ENCODE data around the gene MARCO. TPM values are rescaled to one million over a fixed set of nuclear protein-coding genes. Genes with fewer than 3 reads are reported as not detected.
A peak's percentile ranks its signal among the peaks of the same experiment; 100 is the strongest.
"Not testable (repeated sequence)": the region's sequence is repeated elsewhere in the genome, so short reads cannot be mapped to it uniquely, and the experiment has no call there.

Gene MARCO
- total RNA-seq, 2 donors from 2014 or later = not detected

- H3K36me3 Mint-ChIP-seq (ENCODE audit: insufficient read depth in 2 of 2) = no peaks in the 10 kb centered on the region
- no peaks in the 10 kb centered on the region for H3K4me1 Mint-ChIP-seq (ENCODE audit: low read depth)
- DNase-seq (no peak), ATAC-seq (replicated peaks in 1 of 2) (no peak)
- H3K27me3 Mint-ChIP-seq (ENCODE audit: low read depth) = peaks cover 15% of the 10 kb centered on the region
- no peak overlapping the region for H3K4me3 Mint-ChIP-seq
- no peaks in the 10 kb centered on the region for H3K9me3 Mint-ChIP-seq
- no peak overlapping the region for H3K27ac Mint-ChIP-seq
These were observed 2.0 kb upstream of the MARCO start for GRCh38 chr2:118939994-118940393.

DNA sequence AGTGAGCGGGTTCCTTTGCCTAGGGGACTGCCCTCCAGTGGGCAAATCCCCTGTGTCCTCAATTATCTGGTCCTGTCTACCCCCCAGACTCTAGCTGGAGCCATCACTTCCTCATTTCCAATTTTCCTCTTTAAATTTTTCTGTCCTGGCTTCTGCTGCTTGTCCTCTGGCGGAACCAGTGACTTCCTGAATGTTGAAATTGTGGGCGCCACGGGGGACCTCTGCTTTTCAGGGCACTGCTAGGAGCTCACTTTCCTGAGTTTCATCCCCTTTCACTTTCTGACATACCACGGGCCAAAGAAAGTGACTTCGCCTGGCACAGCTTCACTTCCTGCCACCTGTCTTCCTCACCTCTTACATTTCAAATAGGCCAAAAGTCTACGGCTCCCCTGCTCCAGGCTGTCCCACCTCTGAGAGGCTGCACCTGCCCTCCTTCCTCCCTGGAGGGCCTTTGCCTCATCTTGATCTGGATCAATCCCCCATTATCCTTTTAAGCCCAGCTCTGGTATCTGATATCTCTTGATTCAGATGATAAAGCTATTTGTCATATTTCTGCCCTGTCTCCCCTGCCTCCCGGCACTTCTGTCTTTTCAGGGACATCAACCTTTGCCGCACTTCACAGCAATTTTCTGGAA, 1.4 kb upstream of the MARCO start:
- Mint-ChIP-seq H3K4me1 (ENCODE audit: low read depth) (no peaks in the 10 kb centered on the region), H3K36me3 (ENCODE audit: insufficient read depth in 2 of 2) (no peaks in the 10 kb centered on the region), H3K9me3 (no peaks in the 10 kb centered on the region), H3K27ac (no peak overlapping the region), H3K4me3 (peak overlapping the region in 1 of 2 donors; percentile 23), H3K27me3 (ENCODE audit: low read depth) (peaks cover 15% of the 10 kb centered on the region)
- ATAC-seq (replicated peaks in 1 of 2) = no peak
- no peak for DNase-seq

GRCh38 chr2:118943286-118943685, 1.3 kb downstream of the MARCO start:
- Mint-ChIP-seq H3K36me3 (ENCODE audit: insufficient read depth in 2 of 2) (no peaks in the 10 kb centered on the region), H3K27ac (no peak overlapping the region), H3K9me3 (no peaks in the 10 kb centered on the region), H3K4me3 (no peak overlapping the region), H3K4me1 (ENCODE audit: low read depth) (no peaks in the 10 kb centered on the region), H3K27me3 (ENCODE audit: low read depth) (peaks cover 15% of the 10 kb centered on the region)
- DNase-seq = no peak
- no peak for ATAC-seq (replicated peaks in 1 of 2)

DNA sequence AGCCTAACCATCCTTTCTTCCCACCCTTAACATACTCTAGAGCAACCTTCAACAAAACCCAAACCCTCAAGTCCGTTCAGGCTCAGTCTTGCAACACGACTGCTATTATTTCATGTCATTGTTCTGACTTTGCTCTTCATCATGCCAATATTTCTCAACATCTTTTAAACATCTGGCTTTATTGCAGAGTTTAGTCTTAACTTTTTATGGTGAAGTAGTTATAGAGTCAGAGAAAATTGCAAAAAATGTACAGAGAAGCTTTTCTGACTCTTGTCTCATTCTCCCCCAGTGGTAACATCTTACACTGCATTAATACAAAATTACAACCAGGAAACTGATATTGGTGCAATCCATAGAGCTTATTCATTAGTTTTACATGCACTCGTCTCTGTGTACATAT, 3.9 kb downstream of the MARCO start:
- H3K27ac Mint-ChIP-seq = no peak overlapping the region
- H3K9me3 Mint-ChIP-seq = no peaks in the 10 kb centered on the region
- no peak overlapping the region for H3K4me3 Mint-ChIP-seq
- no peaks in the 10 kb centered on the region for H3K4me1 Mint-ChIP-seq (ENCODE audit: low read depth)
- H3K36me3 Mint-ChIP-seq (ENCODE audit: insufficient read depth in 2 of 2) = no peaks in the 10 kb centered on the region
- ATAC-seq (replicated peaks in 1 of 2) (no peak), DNase-seq (no peak)
- peaks cover 10% of the 10 kb centered on the region for H3K27me3 Mint-ChIP-seq (ENCODE audit: low read depth)

- not testable (repeated sequence) for H3K4me3 Mint-ChIP-seq; H3K9me3 Mint-ChIP-seq; H3K36me3 Mint-ChIP-seq (ENCODE audit: insufficient read depth in 2 of 2); H3K27me3 Mint-ChIP-seq (ENCODE audit: low read depth); H3K4me1 Mint-ChIP-seq (ENCODE audit: low read depth); H3K27ac Mint-ChIP-seq; ATAC-seq (replicated peaks in 1 of 2); DNase-seq
These were observed 6.3 kb downstream of the MARCO start for GRCh38 chr2:118948266-118948665.

DNA sequence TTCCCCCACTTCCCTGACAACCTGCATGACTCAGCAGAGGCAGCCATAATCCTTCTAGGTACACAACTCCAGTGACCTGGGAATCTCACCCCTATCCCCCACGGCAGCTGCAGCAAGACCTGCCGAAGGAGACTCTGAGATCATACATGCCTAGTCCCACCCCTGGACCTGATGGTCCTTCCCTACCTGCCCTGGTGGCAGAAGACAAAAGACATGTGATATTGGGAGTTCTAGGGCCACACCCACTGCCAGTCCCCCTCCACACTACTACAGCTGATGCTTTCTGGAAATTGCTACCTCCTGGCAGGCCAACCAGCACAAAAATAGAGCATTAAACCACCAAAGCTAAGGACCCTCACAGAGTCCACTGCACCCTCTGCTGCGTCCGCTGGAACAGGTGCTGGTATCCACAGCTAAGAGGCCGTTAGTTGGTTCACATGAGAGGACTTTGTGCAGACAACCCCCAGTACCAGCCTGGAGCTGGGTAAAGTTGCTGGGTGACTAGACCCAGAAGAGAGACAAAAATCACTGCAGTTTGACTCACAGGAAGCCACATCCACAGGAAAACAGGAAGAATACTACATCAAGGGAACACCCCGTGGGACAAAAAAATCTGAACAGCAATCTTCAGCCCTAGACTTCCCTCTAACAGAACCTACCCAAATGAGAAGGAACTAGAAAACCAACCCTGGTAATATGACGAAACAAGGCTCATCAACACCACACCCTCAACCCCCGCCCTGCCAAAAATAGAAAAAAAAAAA, 12.5 kb downstream of the MARCO start:
- H3K4me1 Mint-ChIP-seq (ENCODE audit: low read depth) = no peaks in the 10 kb centered on the region
- no peaks in the 10 kb centered on the region for H3K27me3 Mint-ChIP-seq (ENCODE audit: low read depth)
- no peak overlapping the region for H3K4me3 Mint-ChIP-seq
- H3K36me3 Mint-ChIP-seq (ENCODE audit: insufficient read depth in 2 of 2) = peaks cover 3 to 4% of the 10 kb centered on the region in 2 donors
- ATAC-seq (replicated peaks in 1 of 2) (no peak), DNase-seq (no peak)
- peaks cover 3 to 17% of the 10 kb centered on the region in 2 donors for H3K9me3 Mint-ChIP-seq
- H3K27ac Mint-ChIP-seq = no peak overlapping the region

DNA sequence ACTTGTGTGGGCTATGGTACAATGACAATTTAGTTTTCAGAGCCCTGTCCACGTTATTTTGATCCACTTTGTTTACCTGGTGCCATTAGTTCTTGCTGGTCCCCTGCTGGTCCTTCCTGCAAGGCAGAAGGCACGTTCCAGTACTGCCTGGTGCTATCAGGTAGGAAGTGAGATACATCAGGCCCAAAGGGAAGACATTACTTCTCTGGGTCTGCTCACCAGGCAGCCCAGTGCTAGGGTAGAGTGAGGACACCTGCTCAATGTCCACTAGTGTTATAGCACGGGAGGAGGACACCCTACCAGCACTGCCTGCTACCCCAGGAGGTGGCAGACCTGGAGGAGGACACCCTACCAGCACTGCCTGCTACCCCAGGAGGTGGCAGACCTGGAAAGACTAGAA, 23.7 kb downstream of the MARCO start:
- no peak for ATAC-seq (replicated peaks in 1 of 2)
- H3K27ac Mint-ChIP-seq = no peak overlapping the region
- H3K4me1 Mint-ChIP-seq (ENCODE audit: low read depth) = no peaks in the 10 kb centered on the region
- no peaks in the 10 kb centered on the region for H3K27me3 Mint-ChIP-seq (ENCODE audit: low read depth)
- no peak overlapping the region for H3K4me3 Mint-ChIP-seq
- H3K9me3 Mint-ChIP-seq = peaks cover 0 to 5% of the 10 kb centered on the region in 2 donors
- no peak for DNase-seq
- H3K36me3 Mint-ChIP-seq (ENCODE audit: insufficient read depth in 2 of 2) = no peaks in the 10 kb centered on the region

DNA sequence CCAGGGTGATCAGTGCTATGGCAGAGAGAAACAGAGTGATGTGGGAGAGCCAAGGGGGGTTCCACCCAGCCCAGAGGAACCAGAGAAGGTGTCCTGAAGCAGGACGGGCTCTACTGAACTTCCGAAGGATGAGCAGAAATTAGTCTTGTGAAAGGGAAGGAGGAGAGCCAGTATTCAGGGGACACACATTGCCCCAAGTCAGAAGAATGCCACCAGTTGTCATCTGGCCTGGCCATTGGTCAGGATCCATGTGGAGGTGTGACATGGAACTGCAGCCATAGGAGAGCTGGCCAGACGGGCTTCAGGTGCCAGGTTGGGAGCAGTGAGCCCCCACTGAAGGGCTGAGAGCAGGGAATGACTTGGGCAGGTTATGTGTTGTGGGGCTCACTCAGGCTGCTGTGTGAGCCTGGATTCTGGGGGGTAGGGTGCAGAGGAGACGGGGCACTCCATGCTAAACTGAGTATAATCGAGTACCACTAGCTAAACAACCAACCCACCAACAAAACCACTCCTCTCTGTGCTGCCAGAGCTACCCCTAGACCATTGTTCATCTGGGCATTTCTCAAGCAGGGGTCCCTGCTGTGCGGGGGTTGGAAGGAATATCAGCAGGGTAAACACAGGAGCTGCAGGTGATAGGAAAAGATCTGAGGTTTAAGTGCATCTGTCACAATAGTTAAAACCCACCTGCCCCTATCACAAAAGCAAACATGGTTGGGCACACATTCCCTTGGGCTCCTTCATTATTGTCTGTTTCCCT, 25.3 kb downstream of the MARCO start:
- Mint-ChIP-seq H3K9me3 (peaks cover 0 to under 1% of the 10 kb centered on the region in 2 donors), H3K4me1 (ENCODE audit: low read depth) (no peaks in the 10 kb centered on the region), H3K27me3 (ENCODE audit: low read depth) (no peaks in the 10 kb centered on the region), H3K36me3 (ENCODE audit: insufficient read depth in 2 of 2) (no peaks in the 10 kb centered on the region), H3K27ac (no peak overlapping the region), H3K4me3 (no peak overlapping the region)
- DNase-seq (no peak), ATAC-seq (replicated peaks in 1 of 2) (no peak)

DNA sequence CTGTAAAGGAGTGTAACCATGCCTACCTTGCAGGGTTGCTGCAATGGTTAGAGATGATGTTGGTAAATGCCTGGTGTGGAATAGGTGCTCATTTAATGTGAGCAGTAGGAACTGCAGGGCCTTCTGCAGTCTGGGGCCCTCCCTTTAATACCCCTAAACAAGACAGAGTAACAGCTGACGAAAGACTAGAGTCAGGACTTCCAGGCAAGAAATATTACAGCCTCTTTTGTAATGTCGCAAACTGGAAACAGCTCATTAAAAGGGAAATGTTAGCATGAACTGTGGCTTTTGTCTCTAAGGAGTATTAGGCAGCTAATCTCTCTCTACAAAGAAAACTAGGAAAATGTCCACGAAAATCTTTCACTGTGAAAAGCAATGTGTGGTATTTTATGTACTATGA, 26.0 kb downstream of the MARCO start:
- Mint-ChIP-seq H3K36me3 (ENCODE audit: insufficient read depth in 2 of 2) (no peaks in the 10 kb centered on the region), H3K27ac (no peak overlapping the region), H3K4me1 (ENCODE audit: low read depth) (no peaks in the 10 kb centered on the region), H3K27me3 (ENCODE audit: low read depth) (no peaks in the 10 kb centered on the region), H3K9me3 (no peaks in the 10 kb centered on the region), H3K4me3 (no peak overlapping the region)
- no peak for ATAC-seq (replicated peaks in 1 of 2)
- no peak for DNase-seq

GRCh38 chr2:118968961-118969733, 27.2 kb downstream of the MARCO start:
- Mint-ChIP-seq H3K9me3 (no peaks in the 10 kb centered on the region), H3K27ac (no peak overlapping the region), H3K27me3 (ENCODE audit: low read depth) (peaks cover 2% of the 10 kb centered on the region), H3K4me1 (ENCODE audit: low read depth) (no peaks in the 10 kb centered on the region), H3K36me3 (ENCODE audit: insufficient read depth in 2 of 2) (no peaks in the 10 kb centered on the region), H3K4me3 (no peak overlapping the region)
- DNase-seq (no peak), ATAC-seq (replicated peaks in 1 of 2) (no peak)

- Mint-ChIP-seq H3K27ac (no peak overlapping the region), H3K27me3 (ENCODE audit: low read depth) (peaks cover 9% of the 10 kb centered on the region), H3K9me3 (no peaks in the 10 kb centered on the region), H3K36me3 (ENCODE audit: insufficient read depth in 2 of 2) (no peaks in the 10 kb centered on the region), H3K4me3 (no peak overlapping the region), H3K4me1 (ENCODE audit: low read depth) (no peaks in the 10 kb centered on the region)
- no peak for ATAC-seq (replicated peaks in 1 of 2)
- DNase-seq = no peak
These were observed 27.9 kb downstream of the MARCO start for GRCh38 chr2:118969734-118970395.

- Mint-ChIP-seq H3K27me3 (ENCODE audit: low read depth) (peaks cover 16% of the 10 kb centered on the region), H3K4me3 (no peak overlapping the region), H3K36me3 (ENCODE audit: insufficient read depth in 2 of 2) (no peaks in the 10 kb centered on the region), H3K9me3 (no peaks in the 10 kb centered on the region), H3K4me1 (ENCODE audit: low read depth) (no peaks in the 10 kb centered on the region), H3K27ac (no peak overlapping the region)
- DNase-seq (no peak), ATAC-seq (replicated peaks in 1 of 2) (no peak)
These were observed 28.6 kb downstream of the MARCO start for GRCh38 chr2:118970396-118971135.
